OCI-LY7 (cell line): Measurements from ENCODE around the gene STUM.

Experiments used
- EZH2phosphoT487 ChIP-seq: fragments of 200-600 bp; sonication (generic); IDR thresholded peaks from 2 replicates; pipeline ENCODE4 v1.6.1; 2018; ENCODE audit warnings: low read depth, borderline replicate concordance, mild to moderate bottlenecking, mixed run types, antibody characterized with exemption, low read length, moderate library complexity, mixed read lengths
- TF ChIP-seq, protein P1 (sequence below): fragments of 200-600 bp; sonication (generic); conservative IDR thresholded peaks from 2 replicates; pipeline ENCODE4 v1.5.1; 2014; ENCODE audit warnings: mild to moderate bottlenecking, antibody characterized with exemption, low read length, moderate library complexity, mixed read lengths

DNA sequence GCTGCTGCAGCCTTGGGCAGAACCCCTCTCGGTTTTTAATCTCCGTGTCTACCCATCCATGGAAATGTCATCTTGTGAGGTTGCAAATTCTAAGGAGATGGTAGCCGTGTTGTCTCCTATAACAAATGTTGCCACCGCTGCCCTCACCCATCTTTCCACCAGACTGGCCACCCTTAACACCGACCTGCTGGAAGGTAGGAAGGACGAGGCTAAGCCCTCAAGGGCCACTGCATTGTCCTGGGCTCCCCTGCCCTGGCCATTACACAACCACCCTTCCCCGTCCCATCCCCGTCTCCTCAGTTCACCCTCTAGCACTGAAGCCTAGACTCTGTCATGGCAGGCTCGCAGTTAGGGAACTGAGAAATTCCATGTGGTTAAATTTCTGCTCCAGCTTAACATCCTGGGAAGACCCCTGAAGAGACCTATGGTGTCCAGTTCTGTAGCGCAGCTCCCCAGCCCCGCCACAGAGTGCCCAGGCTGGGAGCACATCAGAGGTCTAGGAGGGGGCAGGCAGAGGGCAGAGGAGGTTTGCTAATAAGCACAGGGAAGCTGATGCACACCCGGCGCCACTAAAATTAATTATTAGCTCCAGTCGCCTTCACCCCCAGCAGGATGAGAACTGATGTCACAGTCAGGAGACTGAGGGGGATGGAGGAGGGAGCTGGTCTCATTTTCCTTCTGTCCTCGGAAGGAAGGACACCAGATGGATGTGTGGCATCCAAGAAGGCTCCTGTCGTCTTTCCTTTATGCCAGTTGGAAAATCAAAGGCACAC lies 38.3 kb downstream of the STUM start:
- TF ChIP-seq, protein P1, sequence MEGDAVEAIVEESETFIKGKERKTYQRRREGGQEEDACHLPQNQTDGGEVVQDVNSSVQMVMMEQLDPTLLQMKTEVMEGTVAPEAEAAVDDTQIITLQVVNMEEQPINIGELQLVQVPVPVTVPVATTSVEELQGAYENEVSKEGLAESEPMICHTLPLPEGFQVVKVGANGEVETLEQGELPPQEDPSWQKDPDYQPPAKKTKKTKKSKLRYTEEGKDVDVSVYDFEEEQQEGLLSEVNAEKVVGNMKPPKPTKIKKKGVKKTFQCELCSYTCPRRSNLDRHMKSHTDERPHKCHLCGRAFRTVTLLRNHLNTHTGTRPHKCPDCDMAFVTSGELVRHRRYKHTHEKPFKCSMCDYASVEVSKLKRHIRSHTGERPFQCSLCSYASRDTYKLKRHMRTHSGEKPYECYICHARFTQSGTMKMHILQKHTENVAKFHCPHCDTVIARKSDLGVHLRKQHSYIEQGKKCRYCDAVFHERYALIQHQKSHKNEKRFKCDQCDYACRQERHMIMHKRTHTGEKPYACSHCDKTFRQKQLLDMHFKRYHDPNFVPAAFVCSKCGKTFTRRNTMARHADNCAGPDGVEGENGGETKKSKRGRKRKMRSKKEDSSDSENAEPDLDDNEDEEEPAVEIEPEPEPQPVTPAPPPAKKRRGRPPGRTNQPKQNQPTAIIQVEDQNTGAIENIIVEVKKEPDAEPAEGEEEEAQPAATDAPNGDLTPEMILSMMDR = no peak
- no peak for TF ChIP-seq EZH2phosphoT487
